ENCODE results near the gene MAG. TPM values are rescaled to one million over a fixed set of nuclear protein-coding genes. Genes with fewer than 3 reads are reported as not detected.

Gene MAG
- total RNA-seq, 1 donor from 2014 or later = not detected

GRCh38 chr19:35293363-35293739, 1.4 kb downstream of the MAG start:
- Mint-ChIP-seq H3K4me3 (no peak overlapping the region), H3K27ac (no peak overlapping the region), H3K27me3 (ENCODE audit: insufficient read depth, low read depth) (peaks cover 9% of the 10 kb centered on the region), H3K9me3 (no peaks in the 10 kb centered on the region), H3K4me1 (peaks cover 2% of the 10 kb centered on the region), H3K36me3 (no peaks in the 10 kb centered on the region)
- H3K9me3 ChIP-seq (ENCODE audit: low read depth) = no peaks in the 10 kb centered on the region
- H4K20me1 ChIP-seq (ENCODE audit: low read depth) = no peaks in the 10 kb centered on the region
- peaks cover 17% of the 10 kb centered on the region for H3F3A ChIP-seq (ENCODE audit: low read depth)
- no peak overlapping the region for H2AFZ ChIP-seq (replicated peaks)
- H3K79me2 ChIP-seq (ENCODE audit: low read depth) = no peaks in the 10 kb centered on the region
- peaks cover 8% of the 10 kb centered on the region for H3K4me1 ChIP-seq
- H3K9ac ChIP-seq = no peak overlapping the region
- no peaks in the 10 kb centered on the region for H3K36me3 ChIP-seq
- H3K27ac ChIP-seq = no peak overlapping the region
- no peaks in the 10 kb centered on the region for H3K27me3 ChIP-seq
- no peak for TF ChIP-seq EZH2 (IDR thresholded peaks at IDR 0.05)
- TF ChIP-seq CTCF (IDR thresholded peaks at IDR 0.05) = no peak
- TF ChIP-seq EZH2phosphoT487 (IDR thresholded peaks at IDR 0.05) = no peak
- no peak for DNase-seq (ENCODE audit: low spot score)
- no peak overlapping the region for H3K4me2 ChIP-seq
- H3K4me3 ChIP-seq = no peak overlapping the region

GRCh38 chr19:35293808-35294207, 1.8 kb downstream of the MAG start:
- DNase-seq (ENCODE audit: low spot score) = no peak
- Histone ChIP-seq H3K79me2 (ENCODE audit: low read depth) (no peaks in the 10 kb centered on the region), H3K27ac (no peak overlapping the region), H2AFZ (replicated peaks) (no peak overlapping the region), H3K27me3 (no peaks in the 10 kb centered on the region), H3K9me3 (ENCODE audit: low read depth) (no peaks in the 10 kb centered on the region), H3K4me2 (no peak overlapping the region), H3K9ac (no peak overlapping the region), H3K4me3 (no peak overlapping the region), H3K36me3 (no peaks in the 10 kb centered on the region), H3K4me1 (peaks cover 8% of the 10 kb centered on the region), H3F3A (ENCODE audit: low read depth) (peaks cover 21% of the 10 kb centered on the region), H4K20me1 (ENCODE audit: low read depth) (no peaks in the 10 kb centered on the region)
- no peaks in the 10 kb centered on the region for H3K36me3 Mint-ChIP-seq
- no peak overlapping the region for H3K27ac Mint-ChIP-seq
- no peaks in the 10 kb centered on the region for H3K9me3 Mint-ChIP-seq
- H3K4me3 Mint-ChIP-seq = no peak overlapping the region
- TF ChIP-seq EZH2phosphoT487 (IDR thresholded peaks at IDR 0.05) (no peak), CTCF (IDR thresholded peaks at IDR 0.05) (no peak), EZH2 (IDR thresholded peaks at IDR 0.05) (no peak)
- no peaks in the 10 kb centered on the region for H3K4me1 Mint-ChIP-seq
- peaks cover 9% of the 10 kb centered on the region for H3K27me3 Mint-ChIP-seq (ENCODE audit: insufficient read depth, low read depth)

- Mint-ChIP-seq H3K36me3 (no peaks in the 10 kb centered on the region), H3K27ac (no peak overlapping the region), H3K4me3 (no peak overlapping the region), H3K9me3 (no peaks in the 10 kb centered on the region), H3K4me1 (no peaks in the 10 kb centered on the region), H3K27me3 (ENCODE audit: insufficient read depth, low read depth) (peaks cover 9% of the 10 kb centered on the region)
- no peak for TF ChIP-seq CTCF (IDR thresholded peaks at IDR 0.05)
- TF ChIP-seq EZH2 (IDR thresholded peaks at IDR 0.05) = no peak
- TF ChIP-seq EZH2phosphoT487 (IDR thresholded peaks at IDR 0.05) = no peak
- Histone ChIP-seq H3K4me2 (no peak overlapping the region), H2AFZ (replicated peaks) (no peak overlapping the region), H3K9ac (no peak overlapping the region), H3K79me2 (ENCODE audit: low read depth) (no peaks in the 10 kb centered on the region), H3K4me1 (peaks cover 8% of the 10 kb centered on the region), H3K36me3 (no peaks in the 10 kb centered on the region), H4K20me1 (ENCODE audit: low read depth) (no peaks in the 10 kb centered on the region), H3K27me3 (no peaks in the 10 kb centered on the region), H3K27ac (no peak overlapping the region), H3F3A (ENCODE audit: low read depth) (peaks cover 21% of the 10 kb centered on the region), H3K9me3 (ENCODE audit: low read depth) (no peaks in the 10 kb centered on the region), H3K4me3 (no peak overlapping the region)
- DNase-seq (ENCODE audit: low spot score) = no peak
These were observed 2.4 kb downstream of the MAG start for GRCh38 chr19:35294328-35294727.
